Measurements from ENCODE around the gene IFITM5.
"Not testable (repeated sequence)": the region's sequence is repeated elsewhere in the genome, so short reads cannot be mapped to it uniquely, and the experiment has no call there.

IFITM5 gene

DNA sequence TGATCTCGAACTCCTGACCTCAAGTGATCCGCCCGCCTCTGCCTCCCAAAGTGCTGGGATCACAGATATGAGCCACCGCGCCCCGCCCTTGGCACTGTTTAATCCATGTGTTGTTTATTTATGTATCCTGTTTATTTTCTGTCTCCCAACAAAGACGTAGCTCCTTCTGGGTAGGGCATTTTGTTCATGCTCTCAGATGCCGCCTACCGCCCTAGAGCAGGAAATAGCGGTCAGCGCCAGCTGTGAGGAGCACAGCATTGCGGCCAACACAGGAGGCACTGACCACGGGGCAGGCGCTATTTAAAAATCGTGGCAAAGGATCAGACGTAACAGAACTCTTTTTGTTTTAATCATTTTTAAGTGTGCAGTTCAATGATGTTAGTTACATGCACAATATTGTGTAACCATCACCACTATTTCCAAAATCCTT is 30.6 kb downstream of the IFITM5 start:
- H3K27ac ChIP-seq (ENCODE audit: low read length, poor library complexity, severe bottlenecking); H2BK12ac ChIP-seq (ENCODE audit: low read length in 2 of 2); H3K4ac ChIP-seq (ENCODE audit: low read depth in 1 of 2, low read length in 2 of 2); H4K91ac ChIP-seq (ENCODE audit: low read length); H2BK120ac ChIP-seq (ENCODE audit: low read depth, low read length); H3K36me3 ChIP-seq (ENCODE audit: control insufficient read depth in 1 of 2, insufficient read depth in 2 of 2, low read depth in 1 of 2, low read length in 2 of 2); H3K14ac ChIP-seq (ENCODE audit: low read length in 2 of 2); H2AK5ac ChIP-seq (ENCODE audit: low read length, severe bottlenecking); H3K9me3 ChIP-seq (ENCODE audit: control insufficient read depth, low read length); H2BK15ac ChIP-seq (ENCODE audit: low read depth, poor library complexity, severe bottlenecking); H2AFZ ChIP-seq (ENCODE audit: low read depth, low read length); H4K8ac ChIP-seq (ENCODE audit: low read length); H3K23ac ChIP-seq (ENCODE audit: low read length in 2 of 2); H3K4me1 ChIP-seq (ENCODE audit: control insufficient read depth, insufficient read depth, low read depth, low read length); DNase-seq; H2BK5ac ChIP-seq (ENCODE audit: low read depth, low read length, poor library complexity, severe bottlenecking); H3K79me1 ChIP-seq (replicated peaks; ENCODE audit: low read length, poor library complexity, severe bottlenecking); H3K18ac ChIP-seq (ENCODE audit: low read depth in 1 of 2, low read length in 2 of 2); H3K4me2 ChIP-seq (ENCODE audit: low read length, poor library complexity, severe bottlenecking): not testable (repeated sequence)
- WGBS: 85% methylated on average over 14 of the region's 16 CpGs
- H3K9ac ChIP-seq (ENCODE audit: low read length): peak overlapping the region; percentile 75
- H3K4me3 ChIP-seq (ENCODE audit: insufficient read depth in 1 of 2, low read depth in 1 of 2, low read length in 2 of 2): peak overlapping the region in 1 of 2 experiments; percentile 70
- H3K27me3 ChIP-seq (ENCODE audit: control insufficient read depth in 1 of 2, insufficient read depth in 1 of 2, low read length in 2 of 2): peaks cover 7 to 36% of the 10 kb centered on the region in 2 experiments

DNA sequence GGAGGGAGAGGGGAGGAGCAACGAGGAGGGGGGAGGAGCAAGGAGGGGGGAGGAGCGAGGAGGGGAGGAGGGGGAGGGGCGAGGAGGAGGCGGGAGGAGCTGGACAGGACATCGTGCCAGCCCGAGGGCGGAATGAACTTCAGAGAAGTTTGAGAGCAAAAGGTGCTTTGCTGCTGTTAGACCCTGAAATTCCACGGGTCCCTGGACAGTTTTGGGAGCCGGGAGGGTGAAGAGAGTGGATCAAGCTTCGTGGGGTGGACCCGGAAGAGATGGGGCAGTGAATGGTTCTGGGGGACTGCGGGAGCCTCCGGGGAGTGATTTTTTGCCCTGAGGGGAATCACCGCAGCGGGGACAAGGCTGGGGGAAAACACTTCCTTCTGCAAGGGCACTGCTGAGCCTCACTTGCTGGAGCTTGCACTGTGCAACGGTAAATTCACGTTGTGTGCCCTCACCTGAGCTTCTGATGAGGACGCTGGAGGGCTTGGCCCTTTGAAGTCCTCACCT is 31.8 kb downstream of the IFITM5 start:
- no peaks in the 10 kb centered on the region for H3K79me1 ChIP-seq (replicated peaks; ENCODE audit: low read length, poor library complexity, severe bottlenecking)
- no peak overlapping the region for H2BK15ac ChIP-seq (ENCODE audit: low read depth, poor library complexity, severe bottlenecking)
- H2AFZ ChIP-seq (ENCODE audit: low read depth, low read length): no peak overlapping the region
- no peak overlapping the region for H2BK120ac ChIP-seq (ENCODE audit: low read depth, low read length)
- no peak for DNase-seq
- no peaks in the 10 kb centered on the region for H3K36me3 ChIP-seq (ENCODE audit: control insufficient read depth in 1 of 2, insufficient read depth in 2 of 2, low read depth in 1 of 2, low read length in 2 of 2)
- no peak overlapping the region for H3K18ac ChIP-seq (ENCODE audit: low read depth in 1 of 2, low read length in 2 of 2)
- H3K9ac ChIP-seq (ENCODE audit: low read length): no peak overlapping the region
- H3K14ac ChIP-seq (ENCODE audit: low read length in 2 of 2): no peak overlapping the region
- 75% methylated on average over 17 of the region's 18 CpGs for WGBS
- H2BK5ac ChIP-seq (ENCODE audit: low read depth, low read length, poor library complexity, severe bottlenecking): no peak overlapping the region
- peaks cover 6% of the 10 kb centered on the region for H3K4me1 ChIP-seq (ENCODE audit: control insufficient read depth, insufficient read depth, low read depth, low read length)
- H3K27ac ChIP-seq (ENCODE audit: low read length, poor library complexity, severe bottlenecking): no peak overlapping the region
- no peak overlapping the region for H3K4me3 ChIP-seq (ENCODE audit: insufficient read depth in 1 of 2, low read depth in 1 of 2, low read length in 2 of 2)
- no peaks in the 10 kb centered on the region for H3K9me3 ChIP-seq (ENCODE audit: control insufficient read depth, low read length)
- H3K4me2 ChIP-seq (ENCODE audit: low read length, poor library complexity, severe bottlenecking): no peak overlapping the region
- no peak overlapping the region for H4K8ac ChIP-seq (ENCODE audit: low read length)
- no peak overlapping the region for H2BK12ac ChIP-seq (ENCODE audit: low read length in 2 of 2)
- no peak overlapping the region for H3K4ac ChIP-seq (ENCODE audit: low read depth in 1 of 2, low read length in 2 of 2)
- H3K27me3 ChIP-seq (ENCODE audit: control insufficient read depth in 1 of 2, insufficient read depth in 1 of 2, low read length in 2 of 2): peaks cover 3 to 28% of the 10 kb centered on the region in 2 experiments
- no peak overlapping the region for H2AK5ac ChIP-seq (ENCODE audit: low read length, severe bottlenecking)
- no peak overlapping the region for H4K91ac ChIP-seq (ENCODE audit: low read length)
- H3K23ac ChIP-seq (ENCODE audit: low read length in 2 of 2): no peak overlapping the region

DNA sequence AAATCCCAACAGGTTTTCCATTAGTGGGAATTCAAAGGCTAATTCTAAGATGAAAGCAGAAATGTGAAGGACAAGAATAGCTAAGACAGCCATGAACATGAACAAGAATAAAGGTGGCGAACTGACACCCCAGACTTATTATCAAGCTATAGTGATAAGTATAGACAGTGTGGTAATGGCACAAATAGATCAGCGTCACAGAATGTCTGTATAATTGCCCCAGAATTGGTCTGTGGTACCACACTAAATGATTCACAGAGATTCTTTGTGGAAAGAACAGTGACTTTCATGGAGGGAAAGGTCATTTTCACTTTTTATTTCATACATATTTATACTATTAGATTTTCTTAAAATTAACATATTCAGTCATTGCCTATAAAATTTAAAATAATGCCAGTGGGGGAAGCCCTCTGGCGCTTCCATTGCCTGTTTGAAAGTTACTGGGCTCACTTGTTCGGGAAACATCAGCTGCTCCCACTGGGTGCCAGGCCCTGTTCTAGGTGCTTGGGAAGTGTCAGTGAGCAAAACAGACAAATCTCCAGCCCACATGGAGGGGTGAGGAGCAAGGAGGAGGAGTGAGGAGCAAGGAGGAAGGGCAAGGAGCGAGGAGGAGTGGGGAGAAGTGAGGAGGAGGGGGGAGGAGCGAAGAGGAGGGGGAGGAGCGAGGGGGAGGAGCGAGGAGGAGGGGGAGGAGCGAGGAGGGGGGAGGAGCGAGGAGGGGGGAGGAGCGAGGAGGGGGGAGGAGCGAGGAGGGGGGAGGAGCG is 32.5 kb downstream of the IFITM5 start:
- Histone ChIP-seq H3K79me1 (replicated peaks; ENCODE audit: low read length, poor library complexity, severe bottlenecking) (no peaks in the 10 kb centered on the region), H3K14ac (ENCODE audit: low read length in 2 of 2) (no peak overlapping the region), H3K4ac (ENCODE audit: low read depth in 1 of 2, low read length in 2 of 2) (no peak overlapping the region), H2BK15ac (ENCODE audit: low read depth, poor library complexity, severe bottlenecking) (no peak overlapping the region), H3K4me3 (ENCODE audit: insufficient read depth in 1 of 2, low read depth in 1 of 2, low read length in 2 of 2) (no peak overlapping the region), H2AK5ac (ENCODE audit: low read length, severe bottlenecking) (no peak overlapping the region), H2AFZ (ENCODE audit: low read depth, low read length) (no peak overlapping the region), H2BK5ac (ENCODE audit: low read depth, low read length, poor library complexity, severe bottlenecking) (no peak overlapping the region), H3K27ac (ENCODE audit: low read length, poor library complexity, severe bottlenecking) (no peak overlapping the region), H3K9me3 (ENCODE audit: control insufficient read depth, low read length) (no peaks in the 10 kb centered on the region), H2BK120ac (ENCODE audit: low read depth, low read length) (no peak overlapping the region), H3K4me2 (ENCODE audit: low read length, poor library complexity, severe bottlenecking) (no peak overlapping the region), H3K9ac (ENCODE audit: low read length) (no peak overlapping the region), H2BK12ac (ENCODE audit: low read length in 2 of 2) (no peak overlapping the region), H3K4me1 (ENCODE audit: control insufficient read depth, insufficient read depth, low read depth, low read length) (peaks cover 5% of the 10 kb centered on the region), H3K23ac (ENCODE audit: low read length in 2 of 2) (no peak overlapping the region), H4K91ac (ENCODE audit: low read length) (no peak overlapping the region), H4K8ac (ENCODE audit: low read length) (no peak overlapping the region), H3K36me3 (ENCODE audit: control insufficient read depth in 1 of 2, insufficient read depth in 2 of 2, low read depth in 1 of 2, low read length in 2 of 2) (no peaks in the 10 kb centered on the region), H3K18ac (ENCODE audit: low read depth in 1 of 2, low read length in 2 of 2) (no peak overlapping the region), H3K27me3 (ENCODE audit: control insufficient read depth in 1 of 2, insufficient read depth in 1 of 2, low read length in 2 of 2) (peaks cover 3 to 21% of the 10 kb centered on the region in 2 experiments)
- no peak for DNase-seq
- WGBS: 98% methylated on average over 4 of the region's 13 CpGs

- Histone ChIP-seq H2BK120ac (ENCODE audit: low read depth, low read length) (no peak overlapping the region), H2AFZ (ENCODE audit: low read depth, low read length) (no peak overlapping the region), H4K91ac (ENCODE audit: low read length) (no peak overlapping the region), H3K27me3 (ENCODE audit: control insufficient read depth in 1 of 2, insufficient read depth in 1 of 2, low read length in 2 of 2) (peaks cover 0 to 34% of the 10 kb centered on the region in 2 experiments), H2BK12ac (ENCODE audit: low read length in 2 of 2) (no peak overlapping the region), H3K9me3 (ENCODE audit: control insufficient read depth, low read length) (no peaks in the 10 kb centered on the region), H3K9ac (ENCODE audit: low read length) (no peak overlapping the region), H3K4me3 (ENCODE audit: insufficient read depth in 1 of 2, low read depth in 1 of 2, low read length in 2 of 2) (no peak overlapping the region), H2AK5ac (ENCODE audit: low read length, severe bottlenecking) (no peak overlapping the region), H3K23ac (ENCODE audit: low read length in 2 of 2) (no peak overlapping the region), H3K27ac (ENCODE audit: low read length, poor library complexity, severe bottlenecking) (no peak overlapping the region), H2BK15ac (ENCODE audit: low read depth, poor library complexity, severe bottlenecking) (no peak overlapping the region), H3K36me3 (ENCODE audit: control insufficient read depth in 1 of 2, insufficient read depth in 2 of 2, low read depth in 1 of 2, low read length in 2 of 2) (no peaks in the 10 kb centered on the region), H3K4me1 (ENCODE audit: control insufficient read depth, insufficient read depth, low read depth, low read length) (no peaks in the 10 kb centered on the region), H2BK5ac (ENCODE audit: low read depth, low read length, poor library complexity, severe bottlenecking) (no peak overlapping the region), H3K4me2 (ENCODE audit: low read length, poor library complexity, severe bottlenecking) (no peak overlapping the region), H3K79me1 (replicated peaks; ENCODE audit: low read length, poor library complexity, severe bottlenecking) (no peaks in the 10 kb centered on the region), H3K4ac (ENCODE audit: low read depth in 1 of 2, low read length in 2 of 2) (no peak overlapping the region), H3K18ac (ENCODE audit: low read depth in 1 of 2, low read length in 2 of 2) (no peak overlapping the region), H3K14ac (ENCODE audit: low read length in 2 of 2) (no peak overlapping the region), H4K8ac (ENCODE audit: low read length) (no peak overlapping the region)
- 94% methylated on average over 4 of the region's 4 CpGs for WGBS
- DNase-seq: no peak
Observed at GRCh38 chr11:261624-262023, 37.7 kb downstream of the IFITM5 start.
